ENCODE results near the gene ZBED4.

The ZBED4 gene

DNA sequence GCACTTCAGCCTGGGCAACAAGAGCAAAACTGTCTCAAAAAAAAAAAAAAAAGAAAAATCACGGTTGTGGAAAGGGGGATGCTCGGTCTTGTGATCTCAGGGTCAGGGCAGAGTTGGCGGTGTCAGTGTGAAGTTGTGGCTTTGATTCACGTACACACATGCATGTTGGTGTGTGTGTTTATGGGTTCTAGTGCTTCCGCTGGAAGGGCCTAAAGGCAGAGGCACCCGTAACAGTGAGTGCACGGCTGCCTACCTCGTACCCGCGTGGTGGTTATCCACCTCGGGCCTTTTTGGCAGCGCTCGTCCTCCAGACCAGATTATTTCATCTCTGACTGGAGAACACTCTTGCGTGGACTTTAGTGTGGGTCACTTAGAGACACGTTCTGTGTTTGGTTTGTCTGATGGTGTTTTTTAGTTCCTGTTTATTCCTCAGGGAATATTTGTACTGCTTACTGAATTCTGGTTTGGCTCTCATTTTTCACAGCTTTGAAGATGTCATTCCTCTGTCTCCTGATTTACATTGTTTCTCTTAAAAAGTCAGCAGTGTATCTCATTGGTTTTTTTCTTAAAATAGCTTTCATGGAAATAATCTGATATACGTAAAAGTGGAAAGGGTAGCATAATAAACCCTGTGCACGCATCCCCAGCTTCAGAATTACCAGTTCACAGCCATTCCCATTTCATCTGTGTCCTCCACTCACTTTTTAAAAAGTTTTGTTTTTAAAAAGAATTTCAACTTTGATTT is 15.6 kb downstream of the ZBED4 start:
- DNase-seq (ENCODE audit: low spot score), result no peak
- TF ChIP-seq, protein P1, sequence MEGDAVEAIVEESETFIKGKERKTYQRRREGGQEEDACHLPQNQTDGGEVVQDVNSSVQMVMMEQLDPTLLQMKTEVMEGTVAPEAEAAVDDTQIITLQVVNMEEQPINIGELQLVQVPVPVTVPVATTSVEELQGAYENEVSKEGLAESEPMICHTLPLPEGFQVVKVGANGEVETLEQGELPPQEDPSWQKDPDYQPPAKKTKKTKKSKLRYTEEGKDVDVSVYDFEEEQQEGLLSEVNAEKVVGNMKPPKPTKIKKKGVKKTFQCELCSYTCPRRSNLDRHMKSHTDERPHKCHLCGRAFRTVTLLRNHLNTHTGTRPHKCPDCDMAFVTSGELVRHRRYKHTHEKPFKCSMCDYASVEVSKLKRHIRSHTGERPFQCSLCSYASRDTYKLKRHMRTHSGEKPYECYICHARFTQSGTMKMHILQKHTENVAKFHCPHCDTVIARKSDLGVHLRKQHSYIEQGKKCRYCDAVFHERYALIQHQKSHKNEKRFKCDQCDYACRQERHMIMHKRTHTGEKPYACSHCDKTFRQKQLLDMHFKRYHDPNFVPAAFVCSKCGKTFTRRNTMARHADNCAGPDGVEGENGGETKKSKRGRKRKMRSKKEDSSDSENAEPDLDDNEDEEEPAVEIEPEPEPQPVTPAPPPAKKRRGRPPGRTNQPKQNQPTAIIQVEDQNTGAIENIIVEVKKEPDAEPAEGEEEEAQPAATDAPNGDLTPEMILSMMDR (IDR thresholded peaks at IDR 0.05; ENCODE audit: extremely low read depth, missing control alignments), result no peak

DNA sequence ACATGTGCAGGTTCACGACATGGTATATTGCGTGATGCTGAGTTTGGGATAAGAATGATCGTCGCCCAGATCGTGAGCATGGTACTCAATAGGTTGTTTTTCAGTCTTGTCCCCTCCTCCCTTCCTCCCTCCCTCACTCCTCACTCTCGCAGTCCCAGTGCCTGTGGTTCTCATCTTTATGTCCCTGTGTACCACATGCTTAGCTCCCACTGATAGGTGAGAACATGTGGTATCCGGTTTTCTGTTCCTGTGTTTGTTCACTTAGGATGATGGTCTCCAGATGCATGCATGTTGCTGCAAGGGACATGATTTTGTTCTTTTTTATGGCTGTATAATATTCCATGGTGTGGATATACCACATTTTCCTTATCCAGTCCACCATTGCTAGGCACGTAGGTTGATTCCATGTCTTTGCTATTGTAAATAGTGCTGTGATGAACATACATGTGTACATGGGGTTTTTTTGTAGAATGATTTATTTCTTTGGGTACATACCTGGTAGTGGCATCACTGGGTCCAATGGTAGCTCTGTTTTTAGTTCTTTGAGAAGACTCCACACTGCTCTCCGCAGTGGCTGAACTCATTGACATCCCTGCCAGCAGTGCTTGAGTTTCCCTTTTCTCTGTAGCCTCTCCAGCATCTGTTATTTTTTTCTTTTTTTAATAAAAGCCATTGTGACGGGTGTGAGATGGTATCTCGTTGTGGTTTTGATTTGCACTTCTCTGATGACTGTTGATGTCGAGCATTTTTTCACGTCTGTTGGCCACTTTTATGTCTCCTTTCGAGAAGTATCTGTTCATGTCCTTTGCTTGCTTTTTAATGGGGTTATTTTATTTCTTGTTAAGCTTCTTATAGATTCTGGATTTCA is 16.4 kb downstream of the ZBED4 start:
- no peak for DNase-seq (ENCODE audit: low spot score)
- TF ChIP-seq, protein P1 (IDR thresholded peaks at IDR 0.05; ENCODE audit: extremely low read depth, missing control alignments), result no peak

DNA sequence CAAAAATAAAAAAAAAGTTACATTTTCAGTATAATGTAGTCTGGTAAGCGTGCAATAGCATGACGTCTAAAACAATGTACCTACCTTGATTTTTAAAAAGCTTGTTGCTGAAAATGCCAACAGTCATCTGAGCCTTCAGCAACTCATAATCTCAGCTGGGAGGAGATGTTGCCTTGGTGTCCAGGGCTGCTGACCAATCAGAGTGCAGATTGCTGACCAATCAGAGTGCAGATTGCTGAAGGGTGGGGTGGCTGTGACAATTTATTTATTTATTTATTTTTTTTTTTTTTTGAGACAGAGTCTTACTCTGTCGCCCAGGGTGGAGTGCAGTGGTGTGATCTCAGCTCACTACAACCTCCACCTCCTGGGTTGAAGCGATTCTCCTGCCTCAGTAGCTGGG is 17.8 kb downstream of the ZBED4 start:
- TF ChIP-seq, protein P1 (IDR thresholded peaks at IDR 0.05; ENCODE audit: extremely low read depth, missing control alignments), result no peak
- DNase-seq (ENCODE audit: low spot score), result no peak

DNA sequence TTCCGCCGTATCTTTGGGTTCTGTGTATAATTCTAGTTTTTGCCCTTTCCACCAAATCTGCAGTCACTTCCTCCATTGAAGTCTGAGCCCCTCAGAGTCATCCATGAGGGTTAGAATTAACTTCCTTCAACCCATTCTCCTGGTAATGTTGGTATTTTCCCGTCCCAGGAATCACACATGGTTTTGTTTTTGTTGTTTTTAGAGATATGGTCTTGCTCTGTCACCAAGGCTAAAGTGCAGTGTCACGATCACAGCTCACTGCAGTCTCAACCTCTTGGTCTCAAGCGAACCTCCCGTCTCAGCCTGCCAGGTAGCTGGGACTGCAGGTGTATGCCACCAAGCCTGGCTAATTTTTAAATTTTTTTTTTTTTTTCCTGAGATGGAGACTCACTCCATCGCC is 18.7 kb downstream of the ZBED4 start:
- TF ChIP-seq, protein P1 (IDR thresholded peaks at IDR 0.05; ENCODE audit: extremely low read depth, missing control alignments), result no peak
- no peak for DNase-seq (ENCODE audit: low spot score)

DNA sequence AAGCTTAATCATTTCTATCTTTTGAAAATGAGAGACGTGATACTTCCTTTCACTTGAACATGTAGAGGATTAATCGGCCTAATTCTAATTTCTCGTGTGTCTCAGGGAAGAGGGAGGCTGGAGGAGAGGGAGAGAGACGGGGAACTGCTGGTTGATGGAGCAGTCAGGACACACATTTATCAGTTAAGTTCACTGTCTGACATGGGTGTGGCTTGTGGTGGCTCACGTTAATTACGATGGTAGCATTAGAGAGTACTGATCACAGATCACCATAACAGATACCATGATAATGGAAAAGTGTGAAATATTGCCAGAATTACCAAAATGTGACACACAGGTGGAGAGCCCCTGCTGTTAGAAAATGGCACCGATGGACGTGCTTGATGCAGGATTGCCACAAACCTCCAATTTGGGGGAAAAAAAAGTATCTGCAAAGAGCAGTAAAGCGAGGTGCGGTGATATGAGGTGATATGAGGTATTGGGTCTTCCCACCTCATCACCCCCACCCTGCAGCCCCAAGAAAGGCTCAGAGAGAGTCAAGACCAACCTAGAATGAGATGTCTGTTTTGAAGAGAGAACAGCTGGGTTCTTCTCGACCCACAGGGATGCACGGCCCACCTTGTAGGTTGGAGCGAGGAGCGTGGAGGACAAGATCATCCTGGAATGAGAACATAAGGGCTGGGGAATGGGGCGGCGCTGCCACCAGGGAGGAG is 19.7 kb downstream of the ZBED4 start:
- TF ChIP-seq, protein P1 (IDR thresholded peaks at IDR 0.05; ENCODE audit: extremely low read depth, missing control alignments), result no peak
- DNase-seq (ENCODE audit: low spot score), result no peak

DNA sequence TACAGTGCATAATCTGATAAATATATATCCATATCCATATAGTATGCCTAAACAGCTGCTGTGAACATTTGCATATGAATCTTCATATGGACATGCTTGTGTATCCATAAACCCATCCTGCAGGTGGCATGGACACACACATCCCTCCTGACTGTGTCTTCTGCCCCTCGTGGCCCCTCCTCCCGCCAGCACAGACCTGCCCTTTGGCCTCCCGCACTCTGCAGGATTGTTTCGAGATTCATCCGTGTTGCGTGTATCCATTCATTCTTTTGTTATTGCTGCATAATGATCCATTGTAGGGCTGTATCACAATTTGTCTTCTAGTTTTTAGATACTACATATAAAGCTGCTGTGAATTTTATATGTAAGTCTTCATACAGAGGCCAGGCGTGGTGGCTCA is 24.0 kb downstream of the ZBED4 start:
- TF ChIP-seq, protein P1 (IDR thresholded peaks at IDR 0.05; ENCODE audit: extremely low read depth, missing control alignments), result no peak
- DNase-seq (ENCODE audit: low spot score), result no peak
